Right lobe of liver (tissue), 6 donors: Measurements from ENCODE around the gene MPDZ. TPM values are rescaled to one million over a fixed set of nuclear protein-coding genes. Genes with fewer than 3 reads are reported as not detected.

Experiments
- ATAC-seq, 4 donors: fragments of 200-7000 bp; cut with Tn5 transposase; one replicate each; pipeline ENCODE4 v1.9.1; 2020; ENCODE audit warnings: mild to moderate bottlenecking in 4 of 4, moderate library complexity in 4 of 4
- DNase-seq, 3 donors: peaks; one replicate each; pipeline ENCODE4 v3.0.0-alpha.2; 2020
- H3K27ac ChIP-seq, 3 donors: fragments of 200-600 bp; one replicate each; pipeline ENCODE4 v1.8.0; 2022
- H3K27me3 ChIP-seq, 2 donors: fragments of 200-600 bp; one replicate each; pipeline ENCODE4 v1.8.0; 2022
- H3K36me3 ChIP-seq, 4 donors: fragments of 200-600 bp; sonication (generic) in 1 of 4; one replicate each; pipeline versions ENCODE4 v1.5.1 to v1.8.0; 2017 to 2022; ENCODE audit warnings: control low read depth in 1 of 4
- H3K4me1 ChIP-seq, 4 donors: fragments of 200-600 bp; sonication (generic) in 1 of 4; one replicate each; pipeline versions ENCODE4 v1.5.1 to v1.8.0; 2017 to 2022; ENCODE audit warnings: control low read depth in 1 of 4
- H3K4me3 ChIP-seq, 3 donors: fragments of 200-600 bp; one replicate each; pipeline ENCODE4 v1.8.0; 2022
- H3K9me3 ChIP-seq, 4 donors: fragments of 200-600 bp; sonication (generic) in 1 of 4; one replicate each; pipeline versions ENCODE4 v1.5.1 to v1.8.0; 2017 to 2022; ENCODE audit warnings: control low read depth in 1 of 4
- CTCF ChIP-seq, 4 donors: fragments of 200-600 bp in 3 of 4; fragments of 450-650 bp in 1 of 4; IDR thresholded peaks; one replicate each; pipeline versions ENCODE4 v1.5.1 to v1.8.0; 2016 to 2022; ENCODE audit warnings: antibody characterized with exemption in 4 of 4, mild to moderate bottlenecking in 2 of 4
- POLR2A ChIP-seq: fragments of 450-650 bp; IDR thresholded peaks from one replicate; pipeline ENCODE4 v1.6.1; 2017; ENCODE audit warnings: antibody characterized with exemption, mild to moderate bottlenecking
- WGBS: methylation state at CpG from one replicate; pipeline ENCODE4 v1.1.6; 2018; ENCODE audit warnings: low coverage, low lambda C conversion rate; ENCODE audit not compliant: insufficient coverage; ENCODE audit errors: missing lambda C conversion rate; 5-methylcytosine and 5-hydroxymethylcytosine counted together
- intact Hi-C, 2 donors: fragments of 100-400 bp; cut with DNase I; formaldehyde crosslinking; loops; one replicate each; pipeline versions ENCODE4 v1.11.2 to v1.14.1; 2022
- total RNA-seq, 6 experiments: library from RNA; depleted of rRNA in 2 of 6; stranded (reverse); fragments of >200 nt in 2 of 6; fragmentation: NEBNext Ultra II Directional in 3 of 6; extraction: Animal tissue kit (Norgen Biotek cat#: 25700) in 3 of 6; gene quantifications; one replicate each; pipeline versions ENCODE4 v1.1.0 to v1.2.4, GENCODE V29; 2016 to 2023
- donor health status: DM: no; HTN: yes; CAD: no.
- donor health status: DM: no; HTN: no; CAD: no.
- donor health status: DM: no; HTN: no; CAD: no.
- donor health status: DM: no; HTN: yes; CAD: no.
- donor health status: DM: no; HTN: yes; CAD: no.

Gene MPDZ
- total RNA-seq, 6 experiments from 2014 or later: 29.3 to 62.8 (median 49.3) TPM

- H3K36me3 ChIP-seq: peaks cover 0 to 44% (median 20%) of the 10 kb centered on the region in 4 donors
- peaks cover 0 to 25% (median 10%) of the 10 kb centered on the region in 4 donors for H3K4me1 ChIP-seq
- no peaks in the 10 kb centered on the region for H3K9me3 ChIP-seq
These were observed 169.7 kb downstream of the MPDZ start for GRCh38 chr9:13109781-13110180.

GRCh38 chr9:13107008-13107407 lies 172.5 kb downstream of the MPDZ start:
- intact Hi-C loops: no loop called here
- Histone ChIP-seq H3K27ac (no peak overlapping the region), H3K36me3 (peaks cover 0 to 44% (median 20%) of the 10 kb centered on the region in 4 donors), H3K9me3 (no peaks in the 10 kb centered on the region), H3K4me1 (peaks cover 0 to 27% (median 9%) of the 10 kb centered on the region in 4 donors), H3K27me3 (no peaks in the 10 kb centered on the region), H3K4me3 (no peak overlapping the region)
- DNase-seq (no peak), ATAC-seq (no peak)
- TF ChIP-seq CTCF (IDR thresholded peaks at IDR 0.05): no peak
- no peak for TF ChIP-seq POLR2A
- 90% methylated on average over 4 of the region's 4 CpGs for WGBS

More at GRCh38 chr9:13109781-13110180, 169.7 kb downstream of the MPDZ start:
- Histone ChIP-seq H3K4me3 (no peak overlapping the region), H3K27ac (no peak overlapping the region), H3K27me3 (no peaks in the 10 kb centered on the region)
- DNase-seq: no peak
- intact Hi-C loops: no loop called here
- TF ChIP-seq POLR2A (no peak), CTCF (IDR thresholded peaks at IDR 0.05) (no peak)
- WGBS: 84% methylated on average over 4 of the region's 5 CpGs
- no peak for ATAC-seq

GRCh38 chr9:13100914-13101572 lies 178.4 kb downstream of the MPDZ start:
- no peak overlapping the region for H3K4me3 ChIP-seq
- no peak overlapping the region for H3K27ac ChIP-seq
- peaks cover 0 to 10% (median 4%) of the 10 kb centered on the region in 4 donors for H3K36me3 ChIP-seq
- no peaks in the 10 kb centered on the region for H3K27me3 ChIP-seq
- intact Hi-C loops: no loop called here
- TF ChIP-seq POLR2A (no peak), CTCF (IDR thresholded peaks at IDR 0.05) (no peak)
- WGBS: 90% methylated on average over 1 of the region's 1 CpG
- DNase-seq (no peak), ATAC-seq (no peak)
- H3K4me1 ChIP-seq: peaks cover 0 to 19% (median 2%) of the 10 kb centered on the region in 4 donors
- no peaks in the 10 kb centered on the region for H3K9me3 ChIP-seq

GRCh38 chr9:13095056-13095455 lies 184.4 kb downstream of the MPDZ start:
- Histone ChIP-seq H3K4me1 (peaks cover 0 to 9% (median 4%) of the 10 kb centered on the region in 4 donors), H3K36me3 (no peaks in the 10 kb centered on the region), H3K9me3 (no peaks in the 10 kb centered on the region), H3K4me3 (no peak overlapping the region), H3K27me3 (no peaks in the 10 kb centered on the region), H3K27ac (no peak overlapping the region)
- TF ChIP-seq CTCF (IDR thresholded peaks at IDR 0.05) (no peak), POLR2A (no peak)
- WGBS: no CpG with 5 or more reads among the region's 2 CpGs
- intact Hi-C loops: no loop called here
- DNase-seq: no peak
- ATAC-seq: no peak
